22Rv1 (cell line): ENCODE measurements around the gene RCCD1.

Experiments used
- ZFX ChIP-seq: fragments of 450-650 bp; IDR thresholded peaks from 2 replicates; pipeline ENCODE4 v1.6.1; 2017; ENCODE audit warnings: antibody characterized with exemption, borderline replicate concordance
- TF ChIP-seq, protein P1 (sequence below): fragments of 450-650 bp; IDR thresholded peaks from 2 replicates; pipeline ENCODE4 v1.5.1; 2017; ENCODE audit warnings: mild to moderate bottlenecking

DNA sequence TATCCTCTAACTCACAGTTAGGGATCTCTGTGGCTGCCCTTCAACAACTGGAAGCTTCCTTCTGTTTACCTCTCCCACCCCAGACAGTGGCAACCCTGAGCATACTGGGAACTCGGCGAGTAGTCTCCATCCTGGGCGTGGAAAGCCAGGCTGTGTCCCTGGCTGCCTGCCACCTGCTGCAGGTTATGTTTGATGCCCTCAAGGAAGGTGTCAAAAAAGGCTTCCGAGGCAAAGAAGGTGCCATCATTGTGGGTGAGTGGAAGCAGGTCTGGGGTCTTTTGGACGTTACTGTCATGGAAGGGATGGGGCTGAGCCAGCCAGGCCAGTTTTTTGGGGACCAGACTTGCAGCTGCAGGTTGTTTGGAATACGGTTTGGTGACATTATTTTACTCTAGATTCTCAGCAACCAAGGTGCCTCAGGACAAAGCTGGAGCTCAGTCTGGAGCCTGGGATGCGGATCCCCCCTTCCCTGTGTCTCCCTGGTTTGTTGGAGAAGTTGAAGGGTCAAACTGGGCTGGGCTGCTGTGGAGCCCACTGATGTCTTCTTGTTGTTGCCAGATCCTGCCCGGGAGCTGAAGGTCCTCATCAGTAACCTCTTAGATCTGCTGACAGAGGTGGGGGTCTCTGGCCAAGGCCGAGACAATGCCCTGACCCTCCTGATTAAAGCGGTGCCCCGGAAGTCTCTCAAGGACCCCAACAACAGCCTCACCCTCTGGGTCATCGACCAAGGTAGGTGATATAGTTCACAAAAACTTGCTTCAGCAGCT lies 12.1 kb upstream of the RCCD1 start:
- TF ChIP-seq, protein P1, sequence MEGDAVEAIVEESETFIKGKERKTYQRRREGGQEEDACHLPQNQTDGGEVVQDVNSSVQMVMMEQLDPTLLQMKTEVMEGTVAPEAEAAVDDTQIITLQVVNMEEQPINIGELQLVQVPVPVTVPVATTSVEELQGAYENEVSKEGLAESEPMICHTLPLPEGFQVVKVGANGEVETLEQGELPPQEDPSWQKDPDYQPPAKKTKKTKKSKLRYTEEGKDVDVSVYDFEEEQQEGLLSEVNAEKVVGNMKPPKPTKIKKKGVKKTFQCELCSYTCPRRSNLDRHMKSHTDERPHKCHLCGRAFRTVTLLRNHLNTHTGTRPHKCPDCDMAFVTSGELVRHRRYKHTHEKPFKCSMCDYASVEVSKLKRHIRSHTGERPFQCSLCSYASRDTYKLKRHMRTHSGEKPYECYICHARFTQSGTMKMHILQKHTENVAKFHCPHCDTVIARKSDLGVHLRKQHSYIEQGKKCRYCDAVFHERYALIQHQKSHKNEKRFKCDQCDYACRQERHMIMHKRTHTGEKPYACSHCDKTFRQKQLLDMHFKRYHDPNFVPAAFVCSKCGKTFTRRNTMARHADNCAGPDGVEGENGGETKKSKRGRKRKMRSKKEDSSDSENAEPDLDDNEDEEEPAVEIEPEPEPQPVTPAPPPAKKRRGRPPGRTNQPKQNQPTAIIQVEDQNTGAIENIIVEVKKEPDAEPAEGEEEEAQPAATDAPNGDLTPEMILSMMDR = no peak
- no peak for TF ChIP-seq ZFX
